ENCODE data around the gene COPS4.

DNA sequence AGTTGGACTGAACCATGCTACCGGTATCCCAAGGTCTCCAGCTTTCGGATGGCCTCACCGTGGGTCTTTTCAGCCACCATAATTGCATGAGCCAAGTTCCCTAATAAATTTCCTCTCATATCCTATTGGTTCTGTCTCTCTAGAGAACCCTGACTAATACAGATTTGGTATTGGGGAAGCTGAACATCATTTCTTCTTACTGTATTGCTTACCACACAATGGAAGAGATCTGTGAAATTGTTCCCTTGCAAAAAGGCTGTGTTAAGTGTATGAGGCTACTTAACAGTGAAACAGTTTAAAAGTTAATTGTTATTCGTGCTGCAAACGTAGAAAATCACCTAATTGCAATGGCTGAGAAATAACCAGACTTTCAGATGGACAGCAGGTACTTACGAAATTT is 45.6 kb downstream of the COPS4 start:
- no peak for TF ChIP-seq ZNF274 (IDR thresholded peaks at IDR 0.05; ENCODE audit: low read depth, low read length)
- TF ChIP-seq SUZ12 (IDR thresholded peaks at IDR 0.05; ENCODE audit: extremely low read depth, insufficient read depth, insufficient read length) = no peak
- no peak for TF ChIP-seq YY1 (IDR thresholded peaks at IDR 0.05; ENCODE audit: insufficient read depth, insufficient read length)

Data from NT2/D1 (cell line).